Pons (tissue), 1 donor: ENCODE measurements around the gene MLLT3.
"Not testable (repeated sequence)": the region's sequence is repeated elsewhere in the genome, so short reads cannot be mapped to it uniquely, and the experiment has no call there.

Source experiments
- DNase-seq: peaks from one replicate; pipeline ENCODE4 v3.0.0-alpha.2; 2016; ENCODE audit warnings: low spot score

MLLT3 gene

DNA sequence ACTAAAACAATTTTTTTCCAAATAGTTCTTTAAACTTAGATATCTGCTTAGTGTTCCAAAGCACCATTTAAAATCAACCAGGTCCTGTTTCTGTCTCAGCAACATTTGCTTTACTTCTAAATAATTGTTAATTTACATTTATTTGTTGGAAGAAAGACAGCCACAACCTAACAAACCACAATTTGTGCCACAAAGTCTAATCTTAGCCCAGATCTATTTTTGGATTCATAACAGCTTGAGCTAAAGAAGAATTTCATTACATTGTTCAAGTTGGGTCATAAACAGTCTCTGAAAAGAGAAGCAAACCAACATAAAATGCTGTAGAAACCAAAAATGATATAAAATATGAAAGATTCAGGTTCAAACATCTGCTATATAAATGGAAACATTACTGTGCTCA, 24.4 kb downstream of the MLLT3 start:
- DNase-seq: no peak

GRCh38 chr9:20594608-20595007, 27.7 kb downstream of the MLLT3 start:
- DNase-seq: no peak

- DNase-seq: peak; percentile 86
Measured at GRCh38 chr9:20593537-20593936, 28.8 kb downstream of the MLLT3 start.

DNA sequence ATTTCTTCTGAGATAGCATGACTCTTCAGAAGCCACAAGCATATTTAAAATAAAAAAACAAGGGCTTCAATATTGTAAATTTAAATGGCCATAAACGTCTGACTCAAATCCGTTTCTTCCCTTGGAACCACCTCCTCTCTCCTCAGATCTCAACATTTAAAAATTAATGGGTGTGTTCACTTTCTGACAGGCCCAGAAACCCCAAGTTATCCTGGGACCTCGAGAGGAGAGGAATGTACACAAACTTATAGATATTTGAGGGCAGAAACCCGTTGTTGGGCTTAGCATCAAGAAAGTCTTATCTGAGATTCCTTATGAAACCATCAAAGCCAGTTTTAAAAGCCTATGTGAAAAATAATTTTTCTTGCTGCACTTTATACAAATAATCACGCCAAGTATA, 29.2 kb downstream of the MLLT3 start:
- DNase-seq: no peak

GRCh38 chr9:20592673-20593072, 29.6 kb downstream of the MLLT3 start:
- DNase-seq: no peak

GRCh38 chr9:20591223-20591622, 31.1 kb downstream of the MLLT3 start:
- DNase-seq: no peak

GRCh38 chr9:20584968-20585643, 37.2 kb downstream of the MLLT3 start:
- DNase-seq: no peak

GRCh38 chr9:20583088-20583487, 39.2 kb downstream of the MLLT3 start:
- not testable (repeated sequence) for DNase-seq

DNA sequence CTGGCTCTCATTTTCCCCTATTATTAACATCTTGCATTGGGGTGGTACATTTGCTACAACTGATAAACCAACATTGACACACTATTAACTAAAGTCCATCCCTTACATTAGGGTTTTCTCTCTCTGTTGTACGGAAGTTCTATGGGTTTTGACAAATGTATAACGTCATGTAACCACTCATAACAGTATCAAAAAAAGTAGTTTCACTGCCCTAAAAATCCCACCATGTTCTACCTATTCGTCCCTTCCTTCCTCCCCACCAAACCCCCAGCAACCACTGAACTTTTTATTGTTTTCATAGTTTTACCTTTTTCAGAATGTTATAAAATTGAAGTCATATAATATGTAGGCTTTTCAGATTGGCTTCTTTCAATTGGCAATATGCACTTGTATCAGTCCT, 40.1 kb downstream of the MLLT3 start:
- DNase-seq: no peak

DNA sequence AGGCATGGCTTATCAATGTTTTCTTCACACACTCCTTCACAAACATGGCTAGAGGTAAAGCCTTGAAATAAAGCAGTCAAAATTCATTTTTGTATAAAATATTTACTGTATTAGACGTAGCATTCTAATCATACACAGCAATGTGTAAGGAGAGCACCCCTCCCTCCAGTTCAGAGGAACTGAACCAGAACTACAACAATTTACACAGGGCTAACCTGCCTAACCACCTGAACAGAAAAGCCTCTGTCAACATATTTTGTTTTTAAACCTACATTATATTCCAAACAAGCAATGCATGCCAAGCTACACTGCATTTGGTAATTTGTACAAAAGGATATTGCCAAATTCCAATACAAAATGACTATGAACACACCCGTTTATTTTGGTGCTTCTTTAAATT, 41.6 kb downstream of the MLLT3 start:
- DNase-seq: no peak

DNA sequence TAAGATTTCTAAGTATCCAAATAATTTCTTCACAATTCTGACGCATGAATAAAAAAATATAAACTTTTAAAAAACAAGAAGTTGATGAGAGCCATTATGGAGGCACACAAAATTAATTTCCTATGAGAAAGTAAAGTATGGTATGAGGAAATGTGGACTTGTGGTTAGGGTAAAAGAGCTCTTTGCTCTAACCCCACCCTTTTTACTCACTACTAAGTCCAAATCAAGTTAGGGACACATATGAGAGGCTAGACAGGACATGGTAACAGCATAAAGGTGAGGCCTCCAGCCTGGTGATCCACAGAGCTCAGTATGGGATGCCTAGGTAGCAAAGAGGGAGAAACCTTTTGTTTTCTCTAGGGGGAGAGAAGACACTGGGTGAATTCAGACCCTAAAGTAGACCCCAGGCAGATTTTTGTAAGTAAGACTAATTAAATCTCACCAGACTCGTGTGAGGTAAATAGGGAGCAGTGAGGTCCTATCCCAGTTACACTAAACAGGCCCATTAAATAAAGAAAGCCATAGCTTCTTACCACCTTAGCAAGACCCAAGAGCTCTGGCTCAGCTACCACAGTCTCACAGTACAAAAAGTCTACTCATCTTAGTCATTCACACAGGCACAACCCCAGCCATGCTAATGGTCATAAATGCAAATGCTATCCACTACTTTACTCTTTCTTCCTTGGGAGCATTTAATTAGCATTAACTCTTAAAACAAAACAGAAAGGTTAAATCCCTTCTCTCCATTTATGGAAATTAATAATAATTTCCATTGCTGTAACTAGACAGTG, 42.6 kb downstream of the MLLT3 start:
- DNase-seq: no peak

DNA sequence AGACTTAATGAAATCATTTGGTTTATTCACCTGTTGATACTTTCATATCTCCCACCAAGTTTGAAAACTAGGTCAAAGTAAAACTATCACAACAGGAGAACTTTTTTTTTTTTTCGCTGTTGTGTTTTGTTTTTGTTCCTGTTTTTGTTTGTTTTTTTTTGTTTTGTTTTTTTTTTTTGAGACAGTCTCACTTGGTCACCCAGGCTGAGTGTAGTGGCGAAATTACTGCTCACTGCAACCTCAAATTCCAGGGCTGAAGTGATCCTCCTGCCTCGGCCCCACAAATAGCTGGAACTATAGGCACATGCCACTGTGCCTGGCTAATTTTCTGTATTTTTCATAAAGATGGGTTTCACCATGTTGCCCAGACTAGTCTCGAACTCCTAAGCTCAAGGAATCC, 49.3 kb downstream of the MLLT3 start:
- DNase-seq: no peak

- DNase-seq: no peak
Measured at GRCh38 chr9:20570756-20571155, 51.5 kb downstream of the MLLT3 start.

DNA sequence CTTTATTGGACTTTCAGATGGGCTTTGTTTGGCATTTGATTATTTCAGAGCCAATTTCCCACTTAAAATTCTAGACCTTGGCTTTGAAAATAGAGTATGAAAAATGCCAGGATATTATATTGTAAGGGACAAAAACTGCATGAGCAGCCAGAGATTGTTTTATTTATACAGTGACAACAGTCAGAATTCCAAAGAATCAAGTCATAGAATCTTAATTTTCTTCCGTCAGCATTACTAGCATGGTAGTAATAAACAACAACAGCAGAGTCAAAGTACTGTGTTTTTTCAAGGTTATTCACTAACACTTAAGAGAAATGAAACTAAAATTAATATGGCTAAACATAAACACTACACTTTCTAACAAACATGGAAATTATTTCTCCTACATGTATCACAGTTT, 52.2 kb downstream of the MLLT3 start:
- no peak for DNase-seq

GRCh38 chr9:20569525-20569924, 52.8 kb downstream of the MLLT3 start:
- no peak for DNase-seq

GRCh38 chr9:20568400-20568799, 53.9 kb downstream of the MLLT3 start:
- DNase-seq: no peak

GRCh38 chr9:20566401-20566800, 55.9 kb downstream of the MLLT3 start:
- DNase-seq: no peak

- DNase-seq: no peak
Measured at GRCh38 chr9:20564650-20565049, 57.6 kb downstream of the MLLT3 start.

DNA sequence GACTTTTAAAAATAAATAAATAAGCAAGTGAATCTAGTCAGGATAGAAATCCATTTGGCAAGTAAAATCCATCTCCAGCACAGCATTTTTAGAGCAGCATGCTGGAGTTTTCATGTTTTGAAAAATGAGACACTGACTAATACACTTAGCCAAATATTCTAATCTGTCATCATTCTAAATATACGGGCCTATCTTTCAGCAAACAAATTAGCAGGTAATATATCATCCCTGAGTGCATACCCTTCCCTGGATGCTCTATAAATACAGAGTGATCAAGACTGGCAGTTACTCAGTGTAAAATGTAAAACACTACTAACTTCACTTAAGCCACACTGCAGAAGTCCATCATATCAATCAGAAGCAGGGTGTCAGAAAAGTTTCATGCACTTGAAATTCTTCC, 58.4 kb downstream of the MLLT3 start:
- DNase-seq: no peak

DNA sequence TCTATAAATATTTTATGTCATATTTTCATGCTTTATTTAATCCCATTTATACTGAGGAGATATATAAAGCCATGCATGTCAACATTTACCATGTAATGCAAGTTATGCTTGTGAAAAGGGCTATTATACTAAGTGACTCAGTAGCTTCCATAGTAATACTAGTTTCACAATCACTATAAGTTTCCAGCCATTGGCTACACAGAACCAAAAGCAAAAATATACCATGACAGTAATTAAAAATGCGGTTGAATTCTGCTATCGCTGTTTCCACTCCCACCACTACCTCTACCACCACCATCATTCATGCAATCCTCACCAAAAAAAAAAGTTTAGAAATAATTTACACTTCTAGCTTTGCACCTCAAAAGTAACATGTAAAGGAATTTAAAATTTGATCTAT, 60.2 kb downstream of the MLLT3 start:
- no peak for DNase-seq

GRCh38 chr9:20561531-20561930, 60.8 kb downstream of the MLLT3 start:
- no peak for DNase-seq

- DNase-seq: no peak
Measured at GRCh38 chr9:20559231-20559890, 62.9 kb downstream of the MLLT3 start.

DNA sequence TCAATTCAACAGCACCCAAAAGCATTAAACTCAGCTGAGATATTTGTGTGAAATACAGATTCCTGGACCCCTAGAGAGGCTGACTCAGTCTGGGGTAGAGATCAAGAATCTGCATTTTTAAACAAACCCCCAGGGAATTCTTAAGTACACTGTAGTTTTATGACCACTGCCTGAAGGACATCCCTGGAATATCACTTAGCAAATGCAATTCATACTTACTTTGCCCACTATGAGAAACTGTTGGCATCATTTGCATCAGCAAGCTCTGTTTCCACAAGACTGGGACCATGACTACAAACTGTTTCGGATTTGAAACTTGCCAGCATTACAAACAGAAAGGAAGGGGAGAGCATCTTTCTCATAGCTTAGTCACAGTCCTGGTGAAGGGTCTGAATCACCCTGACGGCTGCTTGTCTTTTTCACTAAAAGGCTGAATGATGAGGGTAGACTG, 63.7 kb downstream of the MLLT3 start:
- no peak for DNase-seq
